GM21529 (cell line): ENCODE results near the gene NAPG.
"Not testable (repeated sequence)": the region's sequence is repeated elsewhere in the genome, so short reads cannot be mapped to it uniquely, and the experiment has no call there.

Source experiments
- ATAC-seq: cut with Tn5 transposase; IDR thresholded peaks from one replicate; pipeline ENCODE4 v1.9.1; 2021; ENCODE audit not compliant: unreplicated experiment

NAPG gene

DNA sequence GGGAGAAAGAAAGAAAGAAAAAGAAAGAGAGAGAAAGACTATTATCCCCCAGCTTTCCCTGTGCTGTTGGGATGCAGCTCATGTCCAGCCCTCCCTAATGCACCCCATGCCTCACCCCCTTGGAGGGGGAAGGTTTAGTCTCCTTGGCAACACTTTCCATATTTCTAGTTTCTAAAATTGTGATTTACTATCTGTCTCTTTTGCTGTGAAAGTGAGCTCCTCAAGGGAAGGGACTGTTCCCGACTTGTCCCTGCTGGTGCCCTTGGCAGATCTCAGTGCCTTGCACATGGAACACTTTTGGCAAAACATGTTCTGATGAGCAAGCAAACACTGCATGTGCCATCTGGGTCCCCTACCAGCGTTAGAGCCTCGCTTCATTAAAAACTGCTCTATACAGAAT lies 11.7 kb upstream of the NAPG start:
- ATAC-seq: no peak

DNA sequence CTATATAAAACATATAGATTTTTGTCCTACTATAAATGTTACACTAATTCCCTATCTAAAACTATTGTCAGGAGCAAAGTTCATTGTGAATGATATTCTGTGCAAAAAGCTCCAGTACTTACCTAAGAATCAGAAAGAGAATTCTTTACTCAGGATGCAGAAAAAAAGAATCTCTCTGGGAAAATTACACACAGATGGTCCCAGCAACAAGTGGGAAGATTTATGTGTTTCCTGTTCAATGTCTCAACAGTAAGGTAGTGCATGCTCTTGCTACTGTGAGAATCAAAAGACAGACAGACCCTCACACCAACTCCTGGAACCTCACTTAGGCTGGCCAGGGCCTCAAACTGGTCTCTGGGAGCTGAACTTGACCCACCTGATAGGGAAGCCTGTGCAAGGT lies 11.2 kb upstream of the NAPG start:
- no peak for ATAC-seq

DNA sequence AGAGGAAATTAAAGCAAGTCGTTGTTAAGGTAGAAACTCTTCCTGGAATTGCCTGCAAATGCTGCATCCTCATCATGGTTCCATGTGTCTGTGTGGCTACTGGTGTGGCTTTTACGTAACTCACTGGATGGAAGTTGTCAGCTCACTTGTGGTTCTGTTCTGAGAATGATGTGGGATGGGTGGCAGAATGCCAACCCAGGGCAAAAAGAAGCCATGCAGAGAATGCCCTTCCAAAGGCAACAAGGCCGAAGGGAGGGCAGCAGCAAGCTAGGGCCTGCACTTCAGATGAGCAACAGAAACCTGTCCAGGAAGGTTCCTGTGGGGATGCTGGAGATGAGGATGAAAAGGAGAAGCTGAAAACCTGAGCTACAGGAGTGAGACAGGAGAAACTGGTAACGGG lies 10.4 kb upstream of the NAPG start:
- ATAC-seq: no peak

DNA sequence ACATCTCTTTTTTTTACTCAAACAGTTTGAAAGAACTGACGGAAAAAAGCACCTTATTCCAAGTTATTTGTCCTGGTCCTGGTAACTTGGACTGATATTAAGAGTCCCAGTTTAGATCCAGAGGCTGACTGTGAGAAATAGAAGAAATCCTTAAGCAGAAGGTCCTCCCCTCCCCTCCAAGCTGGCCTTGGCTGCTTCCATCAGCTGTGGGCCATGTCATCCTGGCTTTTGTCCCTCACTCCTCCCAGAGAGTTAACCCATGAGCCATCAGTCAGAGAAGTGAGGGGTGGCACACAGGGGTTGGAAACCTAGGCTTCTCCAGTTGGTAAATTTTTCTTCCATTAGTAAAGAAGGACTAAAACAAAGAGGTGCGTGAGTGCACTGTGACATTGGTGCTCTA lies 9.7 kb upstream of the NAPG start:
- ATAC-seq: no peak

DNA sequence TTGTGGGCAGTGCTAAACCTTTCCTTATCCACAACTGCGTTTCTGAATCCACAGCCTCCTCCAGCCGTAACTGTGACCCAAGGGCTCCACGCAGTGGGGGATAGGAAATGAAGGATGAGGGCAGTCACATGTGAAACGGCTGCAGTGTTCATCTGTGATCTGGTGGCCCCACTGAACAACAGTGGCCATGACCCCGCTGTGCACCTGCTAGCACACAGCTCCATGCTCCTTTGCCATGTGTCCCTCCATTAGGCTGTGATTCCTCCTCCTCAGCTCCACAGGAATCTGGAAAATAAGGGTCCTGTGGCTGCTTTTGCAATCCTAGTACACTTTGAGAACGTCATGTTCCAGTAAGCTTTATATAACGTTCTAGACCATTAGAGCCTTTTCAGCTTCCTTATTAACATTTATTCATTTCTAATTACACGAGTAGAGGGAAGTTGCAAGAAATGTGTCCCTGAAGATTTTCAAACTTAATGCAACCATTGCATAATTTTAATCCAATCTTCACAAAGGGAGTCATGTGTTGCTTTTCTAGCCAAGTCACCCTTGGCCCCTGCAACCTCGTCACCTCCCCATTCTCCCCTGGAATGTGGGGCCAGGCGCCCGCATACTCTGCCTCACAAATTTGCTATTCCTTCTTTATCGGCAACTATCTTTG lies 7.1 kb upstream of the NAPG start:
- ATAC-seq: no peak

DNA sequence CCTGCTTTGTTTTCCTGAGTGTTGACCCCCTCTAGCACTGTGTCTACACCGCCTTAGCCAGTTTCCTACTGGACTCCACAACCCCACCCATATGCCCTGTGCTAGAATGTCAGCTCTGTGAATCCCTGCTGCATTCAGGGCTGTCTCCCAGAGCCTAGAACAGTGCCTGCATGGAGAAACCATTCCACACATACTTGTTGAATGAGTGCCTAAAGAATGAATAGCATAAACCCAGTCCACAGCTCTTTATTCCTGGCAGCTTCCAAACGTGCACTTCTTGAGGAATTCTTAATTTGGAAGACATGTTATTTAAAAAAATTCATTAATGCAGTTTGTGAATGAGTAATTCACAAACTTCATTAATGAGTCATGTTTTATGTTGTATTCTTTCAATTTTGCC lies 6.5 kb upstream of the NAPG start:
- no peak for ATAC-seq

DNA sequence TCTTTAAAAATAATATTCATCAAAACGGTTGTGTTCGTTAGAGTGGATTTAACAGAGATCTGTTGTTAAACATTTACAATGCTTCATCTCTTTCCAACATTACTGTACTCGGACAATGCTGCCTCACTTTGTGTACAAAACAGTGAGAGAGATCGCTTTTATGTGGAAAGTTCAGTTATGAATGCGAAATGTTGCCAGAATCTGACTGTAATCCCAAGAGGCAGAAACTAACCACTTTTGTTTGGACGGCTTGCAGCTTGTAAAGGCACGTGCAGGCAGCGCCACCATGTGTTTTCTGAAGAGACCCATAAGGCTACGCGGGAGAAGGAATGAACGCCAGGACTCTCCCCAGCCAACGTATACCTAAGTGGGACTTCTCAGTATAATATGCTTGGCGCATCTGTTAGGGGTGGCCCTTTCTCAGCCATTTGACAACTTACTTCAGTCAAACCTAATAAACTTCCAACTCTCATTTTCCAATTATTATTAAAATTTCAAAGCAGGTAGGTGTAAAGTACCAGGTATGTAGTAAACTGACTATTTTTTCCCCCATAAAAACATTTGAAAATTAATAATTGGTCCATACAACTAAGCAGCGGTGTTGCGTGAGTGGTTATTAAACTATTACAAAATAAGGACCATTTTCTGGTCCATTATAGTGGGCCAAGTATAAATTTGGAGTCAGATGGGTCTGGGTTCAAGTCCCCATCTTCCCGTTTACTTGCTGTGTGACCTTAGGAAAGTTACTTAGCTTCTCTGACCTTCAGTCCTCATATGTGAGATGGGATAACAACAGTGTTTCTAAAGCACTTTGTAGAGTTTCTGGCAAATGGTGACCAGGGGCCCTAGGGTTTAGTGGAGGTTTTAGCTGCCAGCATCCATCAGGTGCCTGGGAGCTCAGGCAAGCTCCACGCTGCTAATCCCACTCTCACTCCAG lies 5.6 kb upstream of the NAPG start:
- peak; percentile 78 for ATAC-seq

DNA sequence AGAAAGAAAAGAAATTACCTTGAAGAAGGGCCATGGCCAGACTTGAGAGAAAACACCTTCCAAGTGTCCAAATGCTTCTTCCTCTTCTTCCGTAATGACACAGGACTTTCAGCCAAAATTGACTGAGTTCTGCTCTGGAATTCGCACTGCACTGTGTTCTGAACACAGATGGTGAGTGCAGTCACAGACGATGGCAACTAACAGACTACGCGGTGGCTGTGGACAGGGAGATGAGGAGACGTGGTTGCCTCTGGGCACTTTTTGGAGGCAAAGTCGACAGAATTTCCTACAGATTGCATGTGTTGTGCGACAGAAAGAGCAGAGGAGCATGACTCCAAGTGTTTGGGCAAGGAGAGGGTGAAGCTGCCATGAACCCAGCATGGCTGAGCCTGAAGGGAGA lies 4.3 kb upstream of the NAPG start:
- ATAC-seq: no peak

DNA sequence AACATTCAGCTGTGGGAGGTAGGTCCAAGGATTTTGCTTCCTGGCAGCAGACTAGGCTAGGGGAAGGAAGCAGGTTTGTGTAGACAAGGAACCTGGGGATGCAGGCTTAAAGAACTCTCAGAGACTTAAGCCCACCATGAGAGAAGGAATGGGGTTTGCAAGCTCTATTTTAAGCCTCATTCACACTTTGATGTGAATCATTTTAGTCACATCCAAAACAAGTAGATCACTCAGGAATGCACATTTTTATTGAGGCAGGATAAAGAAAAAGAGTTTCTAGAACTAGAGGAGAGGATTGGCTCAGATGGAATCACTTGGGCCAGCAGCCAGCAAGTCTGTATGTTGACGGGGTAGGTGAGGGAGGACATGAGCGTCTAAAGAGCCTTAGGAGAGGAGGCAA lies 3.3 kb upstream of the NAPG start:
- ATAC-seq: no peak

DNA sequence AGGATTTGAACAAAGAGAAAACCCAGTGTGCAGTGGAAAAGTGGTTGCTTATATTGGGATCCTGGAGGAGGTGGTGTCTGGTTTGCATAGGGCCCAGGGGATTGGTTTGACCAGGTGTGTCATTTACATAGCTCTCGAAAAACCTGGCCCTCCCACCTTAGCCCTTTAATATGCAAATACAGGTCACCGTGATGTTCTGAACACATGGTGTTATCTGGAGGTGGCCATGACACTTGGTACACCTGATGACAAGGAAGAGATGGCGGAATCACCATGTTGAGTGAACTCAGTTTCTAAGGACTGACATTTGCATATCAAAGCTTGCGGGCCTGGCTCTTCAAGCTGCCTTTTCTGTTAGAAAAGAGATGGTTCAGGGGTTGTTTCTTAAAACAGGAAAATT lies 2.3 kb upstream of the NAPG start:
- ATAC-seq: no peak

DNA sequence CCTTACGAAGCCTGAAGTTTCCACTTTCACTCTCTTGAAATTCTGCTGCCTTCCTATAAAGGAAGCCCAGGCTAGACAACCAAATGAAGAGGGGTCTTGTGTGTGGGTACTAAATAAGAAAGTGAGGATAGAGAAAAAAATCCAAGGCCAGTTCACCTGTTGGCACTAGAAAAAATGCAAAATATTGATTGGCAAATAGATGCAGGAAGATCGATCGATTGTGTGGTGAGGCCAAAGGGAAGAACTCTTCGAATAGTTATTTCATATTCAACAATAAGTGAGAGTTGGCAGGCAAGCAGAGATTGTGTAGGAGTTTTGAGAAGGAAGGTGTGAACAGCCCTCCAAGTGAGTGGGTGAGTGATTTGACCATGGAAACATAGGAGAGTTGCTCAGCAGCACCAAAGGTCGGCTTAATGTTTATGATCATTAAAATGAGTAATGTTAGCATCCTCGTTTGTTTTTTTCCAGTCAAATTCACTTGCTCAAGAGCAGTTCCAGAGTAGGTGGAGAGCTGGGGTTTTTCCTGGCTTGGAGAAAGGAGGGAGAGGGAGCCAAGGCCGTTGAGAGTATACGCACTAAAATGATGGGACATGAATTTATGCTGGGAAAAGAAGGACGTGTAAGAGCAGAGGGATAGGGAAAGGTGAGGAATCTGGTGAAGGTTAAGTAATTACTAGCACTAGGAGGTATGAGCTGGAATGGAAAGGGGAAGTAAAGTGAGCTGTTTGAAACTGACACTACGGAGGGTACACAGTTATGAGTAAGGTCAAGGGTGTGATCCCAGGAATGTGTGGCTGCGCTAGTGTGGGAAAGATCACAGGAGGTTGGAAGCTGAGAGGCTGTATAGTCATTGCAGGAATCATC lies 1.1 kb upstream of the NAPG start:
- ATAC-seq: no peak

DNA sequence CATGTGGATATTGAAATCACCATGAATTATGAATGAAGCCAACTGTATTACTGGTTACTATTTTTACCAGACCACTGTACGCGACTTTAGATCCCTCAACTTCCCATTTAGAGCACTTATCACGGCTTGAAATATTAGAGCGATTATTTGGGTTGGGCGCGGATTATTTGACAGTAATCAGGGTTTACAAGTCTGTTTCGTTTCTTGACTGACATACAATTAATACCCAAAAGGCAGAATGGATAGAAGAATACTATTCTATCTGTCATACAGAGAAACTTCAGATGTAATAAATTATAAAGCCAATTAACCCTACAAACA lies 496 bp upstream of the NAPG start:
- no peak for ATAC-seq

DNA sequence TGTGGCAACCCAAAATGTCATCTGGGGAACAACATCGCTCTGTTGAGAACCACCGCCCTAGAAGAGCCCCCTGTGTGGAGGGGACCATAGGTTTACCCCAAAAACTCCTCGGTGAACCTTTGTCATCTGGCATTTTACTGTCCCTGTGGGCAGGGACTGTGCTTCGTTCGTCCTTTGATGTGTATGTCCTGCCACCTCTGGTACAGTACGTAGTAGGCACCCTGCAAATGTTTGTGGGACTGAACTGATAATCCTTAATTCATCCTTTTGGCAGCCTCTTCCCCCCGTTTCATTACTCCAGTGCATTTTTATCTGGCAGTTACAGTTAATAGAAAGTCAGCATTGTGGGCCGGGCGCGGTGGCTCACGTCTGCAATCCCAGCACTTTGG lies 728 bp downstream of the NAPG start:
- peak; percentile 12 for ATAC-seq

DNA sequence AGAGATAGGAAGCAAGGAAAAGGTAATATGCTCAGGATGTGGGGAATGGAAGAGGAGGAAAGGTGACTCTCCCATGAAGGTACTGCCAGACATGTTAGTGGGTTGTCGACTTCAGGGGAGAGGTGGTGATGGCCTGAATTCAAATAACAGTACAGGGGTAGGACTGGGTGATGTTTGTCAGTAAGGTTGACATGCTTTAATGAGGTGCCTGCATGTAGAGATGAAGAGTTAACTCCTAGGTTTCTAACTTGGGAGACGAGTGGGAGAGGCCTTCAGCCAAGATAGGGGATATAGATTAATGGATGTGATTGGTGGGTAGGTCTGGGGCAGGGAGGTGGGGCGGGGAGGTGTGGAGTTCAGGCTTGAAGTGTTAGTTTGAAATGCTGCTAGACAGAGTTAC lies 2.6 kb downstream of the NAPG start:
- ATAC-seq: no peak

DNA sequence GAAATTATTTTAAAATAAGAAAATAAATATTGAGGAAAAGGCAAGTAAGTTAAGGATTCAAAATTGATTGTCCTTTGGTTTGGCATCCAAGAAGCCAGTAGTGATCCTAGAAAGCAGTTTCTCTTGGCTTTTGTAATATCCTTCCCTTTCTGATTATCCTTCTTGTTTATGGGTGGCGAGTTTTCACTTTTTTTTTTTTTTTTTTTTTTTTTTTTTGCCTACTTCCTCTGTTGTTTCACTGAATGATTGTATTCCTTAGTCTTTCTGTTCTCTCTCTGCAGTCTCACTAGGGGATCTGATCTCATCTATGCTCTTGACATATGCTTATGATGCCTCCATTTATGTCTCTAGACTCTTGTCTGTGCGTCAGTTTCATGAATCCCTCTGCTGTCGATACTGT lies 4.2 kb downstream of the NAPG start:
- no peak for ATAC-seq

DNA sequence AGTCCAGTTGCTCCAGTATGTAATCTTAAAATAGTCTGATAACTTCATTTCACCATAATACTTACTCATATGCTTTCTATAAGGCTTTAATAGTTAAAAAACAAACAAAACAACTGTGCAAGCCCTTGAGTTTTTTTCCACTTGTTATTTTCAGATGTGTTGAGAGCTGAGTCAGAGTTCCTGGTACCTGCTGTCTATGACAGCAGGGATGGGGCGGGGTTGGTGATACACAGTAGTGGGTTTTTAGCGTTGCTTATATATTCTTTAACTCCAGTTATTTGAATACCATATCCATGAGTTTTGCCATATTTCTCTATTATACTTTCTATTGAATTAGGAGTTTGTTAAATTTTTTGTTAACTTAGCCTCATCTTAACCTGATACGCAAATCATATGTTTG lies 5.0 kb downstream of the NAPG start:
- ATAC-seq: no peak

DNA sequence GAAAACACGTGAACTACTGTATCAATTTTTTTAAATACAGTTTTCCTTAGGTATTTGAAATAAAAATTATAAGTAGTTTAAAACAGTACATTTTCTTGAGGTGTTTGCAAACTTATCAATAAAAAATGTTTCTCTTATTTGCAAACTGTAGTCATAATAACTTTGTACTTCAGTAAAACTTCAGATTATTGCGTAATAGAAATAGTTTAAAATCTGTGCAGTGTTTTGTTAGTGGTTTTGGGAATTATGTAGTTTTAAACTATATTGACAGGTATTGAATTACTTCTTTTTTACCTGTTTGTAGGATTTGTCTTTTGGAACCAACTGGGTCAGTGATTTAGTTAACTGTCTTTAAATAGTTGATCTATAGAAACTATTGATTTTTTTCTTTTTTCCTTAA lies 7.3 kb downstream of the NAPG start:
- no peak for ATAC-seq

DNA sequence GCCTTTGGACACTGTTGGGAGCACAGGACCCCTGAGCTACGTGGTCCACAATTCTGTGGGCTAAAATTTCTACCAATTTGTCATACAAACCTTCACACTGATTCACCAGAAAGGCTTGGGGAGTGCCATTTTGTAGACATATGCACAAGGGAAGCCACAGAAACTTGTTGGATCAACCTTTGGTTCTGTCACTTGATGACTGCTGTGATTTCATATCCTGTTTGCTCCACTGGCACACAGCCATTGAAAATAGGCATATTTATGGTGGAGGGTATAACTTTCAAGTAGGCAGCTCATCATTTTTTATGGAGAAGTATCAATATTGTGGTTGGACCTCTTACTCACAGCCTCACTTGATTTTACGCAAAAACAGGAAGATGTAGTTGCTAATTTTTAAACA lies 10.5 kb downstream of the NAPG start:
- ATAC-seq: no peak

DNA sequence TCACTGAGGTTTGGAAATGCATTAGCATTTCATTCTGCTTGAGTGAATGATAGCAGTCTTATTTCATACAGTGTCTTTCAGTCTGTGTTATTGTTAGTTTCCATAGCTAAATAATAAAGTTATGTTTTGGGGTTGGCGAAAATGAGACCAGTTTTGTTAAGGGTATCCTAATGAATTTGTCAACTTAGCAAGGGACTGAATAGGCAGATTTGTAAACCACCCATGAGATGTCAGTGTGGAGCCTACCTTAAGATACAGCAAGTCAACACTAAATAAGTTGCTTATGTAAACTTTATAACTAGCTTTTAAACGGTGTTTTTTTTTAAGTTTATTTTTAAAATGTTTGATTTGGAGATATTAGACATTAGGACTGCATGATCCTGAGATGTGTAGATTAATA lies 11.9 kb downstream of the NAPG start:
- ATAC-seq: no peak

DNA sequence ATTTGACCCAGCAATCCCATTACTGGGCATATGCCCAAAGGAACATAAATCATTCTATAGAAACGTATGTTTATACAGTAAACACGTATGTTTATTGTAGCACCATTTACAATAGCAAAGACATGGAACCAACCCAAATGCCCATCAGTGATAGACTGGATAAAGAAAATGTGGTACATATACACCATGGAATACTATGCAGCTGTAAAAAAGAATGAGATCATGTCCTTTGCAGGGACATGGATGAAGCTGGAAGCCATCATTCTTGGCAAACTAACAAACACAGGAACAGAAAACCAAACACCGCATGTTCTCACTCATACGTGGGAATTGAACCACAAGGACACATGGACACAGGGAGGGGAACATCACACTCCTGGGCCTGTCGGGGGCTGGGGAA lies 13.3 kb downstream of the NAPG start:
- not testable (repeated sequence) for ATAC-seq

DNA sequence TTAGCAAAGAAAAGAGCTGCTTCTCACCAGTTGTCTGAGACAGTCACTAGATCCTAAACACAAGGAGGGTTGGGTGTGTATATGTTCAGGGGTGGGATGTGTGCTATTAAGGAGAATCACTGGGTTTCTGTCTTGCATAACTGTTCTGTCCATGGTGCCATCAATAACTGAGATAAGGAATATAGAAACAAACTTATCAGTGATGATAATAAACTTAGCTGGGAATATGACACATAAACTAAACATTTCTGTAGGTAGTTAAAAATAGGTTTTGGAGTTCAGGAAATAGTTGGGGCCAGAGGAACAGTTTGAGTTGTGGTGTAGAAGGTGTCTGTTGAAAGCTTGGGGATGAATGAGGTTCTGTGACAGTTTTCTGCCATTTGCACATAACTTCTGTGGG lies 17.4 kb downstream of the NAPG start:
- ATAC-seq: no peak
